Subcutaneous adipose tissue (tissue), 4 donors: Measurements from ENCODE around the gene CDCA4. TPM values are rescaled to one million over a fixed set of nuclear protein-coding genes. Genes with fewer than 3 reads are reported as not detected.

Source experiments
- total RNA-seq, 4 donors: library from RNA; depleted of rRNA; stranded (reverse); fragments of >200 nt; gene quantifications; one replicate each; pipeline ENCODE4 v1.1.0, GENCODE V29; 2016
- TF ChIP-seq, protein P1 (sequence below): fragments of 450-650 bp; IDR thresholded peaks from one replicate; pipeline ENCODE4 v1.5.1; 2016; ENCODE audit warnings: low read depth, mild to moderate bottlenecking, control low read depth, antibody characterized with exemption, moderate library complexity

Gene CDCA4
- total RNA-seq, 4 donors from 2014 or later: 4.0 to 6.6 (median 6.3) TPM

DNA sequence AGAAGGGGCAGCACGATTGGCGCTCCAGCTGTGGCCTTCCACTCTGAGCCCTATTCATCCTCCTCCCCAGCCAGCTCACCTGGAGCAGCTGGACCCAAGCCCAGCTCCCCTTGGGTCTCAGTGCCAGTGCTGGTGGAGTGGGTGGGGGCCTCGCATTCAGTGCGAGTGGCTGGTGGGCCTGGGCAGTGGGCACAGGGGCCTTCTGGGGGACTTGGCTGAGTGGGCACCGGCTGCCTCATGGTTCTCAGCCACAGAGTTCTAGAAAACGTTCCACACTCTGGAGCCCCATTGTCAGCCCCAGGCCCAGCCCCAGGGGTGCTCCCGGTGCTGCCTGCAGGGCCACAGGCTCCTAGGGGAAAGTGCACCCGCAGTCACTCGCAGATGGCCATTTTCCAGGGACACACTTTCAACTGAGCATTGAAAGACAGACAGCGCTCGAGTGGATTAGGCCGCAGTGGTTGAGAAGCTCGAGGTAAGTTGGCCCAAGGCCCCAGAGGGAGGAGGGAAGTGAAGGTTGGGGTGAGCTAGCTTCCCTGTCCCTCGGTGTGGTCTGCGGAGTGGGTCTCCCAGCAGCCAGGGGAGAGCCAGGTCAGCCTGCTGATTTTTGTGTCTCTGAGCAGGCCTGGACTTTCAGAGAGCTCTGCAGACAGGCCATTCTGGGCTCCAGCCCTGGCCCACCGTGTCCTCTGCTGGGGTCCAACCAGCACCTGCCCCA lies 31.5 kb downstream of the CDCA4 start:
- TF ChIP-seq, protein P1, sequence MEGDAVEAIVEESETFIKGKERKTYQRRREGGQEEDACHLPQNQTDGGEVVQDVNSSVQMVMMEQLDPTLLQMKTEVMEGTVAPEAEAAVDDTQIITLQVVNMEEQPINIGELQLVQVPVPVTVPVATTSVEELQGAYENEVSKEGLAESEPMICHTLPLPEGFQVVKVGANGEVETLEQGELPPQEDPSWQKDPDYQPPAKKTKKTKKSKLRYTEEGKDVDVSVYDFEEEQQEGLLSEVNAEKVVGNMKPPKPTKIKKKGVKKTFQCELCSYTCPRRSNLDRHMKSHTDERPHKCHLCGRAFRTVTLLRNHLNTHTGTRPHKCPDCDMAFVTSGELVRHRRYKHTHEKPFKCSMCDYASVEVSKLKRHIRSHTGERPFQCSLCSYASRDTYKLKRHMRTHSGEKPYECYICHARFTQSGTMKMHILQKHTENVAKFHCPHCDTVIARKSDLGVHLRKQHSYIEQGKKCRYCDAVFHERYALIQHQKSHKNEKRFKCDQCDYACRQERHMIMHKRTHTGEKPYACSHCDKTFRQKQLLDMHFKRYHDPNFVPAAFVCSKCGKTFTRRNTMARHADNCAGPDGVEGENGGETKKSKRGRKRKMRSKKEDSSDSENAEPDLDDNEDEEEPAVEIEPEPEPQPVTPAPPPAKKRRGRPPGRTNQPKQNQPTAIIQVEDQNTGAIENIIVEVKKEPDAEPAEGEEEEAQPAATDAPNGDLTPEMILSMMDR: no peak

DNA sequence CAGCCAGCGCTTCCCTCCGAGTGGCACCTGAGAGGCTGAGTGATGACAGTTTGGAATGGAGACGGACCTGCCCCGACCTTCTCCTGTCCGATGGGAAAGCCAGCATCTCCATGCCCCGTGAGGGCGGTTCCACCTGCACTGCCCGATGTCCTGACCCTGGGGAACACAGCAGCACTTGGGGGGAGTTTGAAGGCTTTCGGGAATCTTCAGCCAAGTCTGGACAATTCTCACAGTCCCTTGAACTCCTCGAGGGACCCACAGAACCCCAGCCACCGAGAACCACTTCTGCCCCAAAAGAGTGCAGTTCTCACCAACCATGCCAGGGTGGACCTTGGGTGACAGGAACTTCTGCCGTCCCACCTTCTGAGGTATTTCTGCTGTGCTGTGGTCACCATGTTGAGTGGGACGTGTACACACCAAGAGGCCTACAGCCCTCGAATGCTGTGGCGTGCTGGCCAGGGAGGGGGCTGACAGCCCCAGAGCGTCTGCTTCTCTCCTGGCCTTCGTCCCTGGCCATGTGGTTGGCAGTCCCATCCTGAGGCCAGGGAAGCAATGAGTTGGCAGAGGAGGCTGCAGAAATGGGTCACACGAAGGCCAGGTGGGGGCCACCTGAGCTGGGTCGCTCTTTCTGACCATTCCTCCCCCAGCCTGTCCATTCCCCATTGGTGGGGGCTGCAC lies 34.3 kb downstream of the CDCA4 start:
- TF ChIP-seq, protein P1: no peak

DNA sequence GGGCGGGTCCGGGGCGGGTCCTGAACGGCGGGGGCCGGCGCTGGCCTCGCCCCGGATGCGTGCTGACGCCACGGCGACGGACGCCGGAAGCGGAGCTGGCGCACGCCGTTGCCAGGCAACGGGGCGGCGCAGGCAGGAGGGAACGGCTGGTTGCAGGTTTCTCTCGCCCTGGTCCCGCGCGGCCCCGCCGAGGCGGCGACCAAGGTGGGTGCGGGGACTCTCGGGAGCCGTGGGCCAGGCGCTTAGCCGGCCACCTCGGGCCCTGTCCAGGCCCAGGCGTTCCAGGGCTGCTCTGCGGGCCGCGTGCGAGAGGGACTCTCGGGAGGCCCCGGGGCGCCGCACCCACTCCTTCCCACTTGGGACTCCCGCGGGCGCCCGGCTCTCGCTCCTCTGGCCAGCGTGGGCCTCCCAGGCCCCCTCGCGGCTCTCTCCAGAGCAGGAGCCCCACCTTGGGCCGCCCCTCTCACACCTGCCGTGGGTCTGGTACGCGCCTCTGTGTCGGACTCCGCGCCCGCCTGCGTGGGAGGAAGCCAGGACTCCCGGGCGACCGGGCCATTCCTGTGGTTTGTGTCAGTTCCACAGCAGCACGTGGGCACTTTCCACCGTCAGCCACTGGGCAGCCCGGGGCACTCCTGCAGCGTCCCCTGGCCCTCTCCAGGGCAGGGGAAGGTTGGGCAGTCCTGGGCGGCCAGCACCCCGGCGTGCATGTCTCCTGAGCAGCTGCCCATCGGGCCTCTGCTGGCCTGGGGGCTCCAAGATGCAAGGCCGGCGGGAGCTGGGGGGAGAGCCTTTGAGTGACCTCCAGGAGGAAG lies 35.0 kb downstream of the CDCA4 start, which contains the start of gene CLBA1:
Gene CLBA1, plus strand, starts transcription at position 114 of the 812 bp plus-strand sequence. Its CDS starts 644 bp downstream, at position 758.
- TF ChIP-seq, protein P1: no peak

DNA sequence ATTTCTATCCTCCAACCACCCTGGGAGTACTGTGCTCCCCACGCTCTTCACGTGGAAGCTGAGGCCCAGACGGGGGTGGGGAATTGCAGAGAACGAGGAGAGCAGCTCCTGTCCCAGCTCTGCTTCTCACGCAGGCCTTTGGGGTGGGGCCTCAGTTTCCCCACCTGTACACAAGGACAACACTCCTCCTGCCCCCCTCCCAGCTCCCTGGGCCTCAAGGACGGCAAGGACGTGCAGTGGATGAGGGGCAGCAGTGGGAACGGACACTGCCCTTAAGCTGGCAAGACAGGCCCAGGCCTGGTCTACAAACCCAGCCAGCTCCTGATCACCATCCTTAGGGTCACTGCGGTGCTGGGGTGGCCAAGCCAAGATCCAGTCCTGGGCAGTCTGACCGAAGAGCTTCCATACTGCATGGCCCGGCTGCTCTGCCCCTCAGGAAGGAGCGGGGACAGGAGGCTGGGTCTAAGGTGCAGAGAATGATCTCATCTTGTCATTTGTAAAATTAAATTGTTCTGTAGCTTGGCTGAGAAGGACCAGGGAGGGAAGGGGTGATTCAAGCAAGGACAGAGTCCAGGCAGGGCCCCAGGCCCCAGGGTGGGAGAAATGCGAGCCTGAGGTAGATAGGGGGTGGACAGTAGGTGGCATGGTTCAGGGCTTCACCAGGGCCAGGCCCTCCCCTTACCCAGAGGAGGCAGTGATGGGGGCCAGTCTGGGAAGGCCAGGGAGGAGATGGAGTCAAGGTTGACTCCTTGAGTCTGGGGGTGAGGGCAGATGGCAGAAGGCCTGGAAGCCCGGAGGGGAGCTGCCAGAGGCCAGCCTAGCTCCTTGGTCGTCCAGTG lies 36.6 kb downstream of the CDCA4 start:
- TF ChIP-seq, protein P1: no peak

DNA sequence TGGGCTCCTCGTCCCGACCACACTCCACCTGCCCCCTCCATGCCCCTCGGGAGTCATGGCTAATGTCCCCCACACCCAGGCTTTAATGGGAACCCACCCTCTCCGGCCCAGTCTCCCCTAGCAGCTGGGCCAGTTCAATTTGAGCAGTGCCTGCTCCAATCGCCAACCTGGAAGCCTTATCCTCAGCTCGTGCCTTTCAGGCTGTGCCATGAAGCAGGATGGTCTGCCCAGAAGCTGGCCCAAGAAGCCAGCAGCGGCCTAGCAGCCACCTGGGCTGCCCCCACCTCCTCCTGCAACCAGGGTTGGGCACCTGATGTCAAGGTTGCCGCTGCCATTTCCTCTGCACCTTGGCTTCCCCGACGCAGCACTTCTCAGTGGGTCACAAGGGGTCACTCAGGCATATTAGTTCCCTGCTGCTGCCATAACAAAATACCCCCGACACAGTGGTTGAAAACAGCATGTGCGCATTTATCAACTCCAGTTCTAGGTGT lies 37.6 kb downstream of the CDCA4 start:
- TF ChIP-seq, protein P1: no peak

DNA sequence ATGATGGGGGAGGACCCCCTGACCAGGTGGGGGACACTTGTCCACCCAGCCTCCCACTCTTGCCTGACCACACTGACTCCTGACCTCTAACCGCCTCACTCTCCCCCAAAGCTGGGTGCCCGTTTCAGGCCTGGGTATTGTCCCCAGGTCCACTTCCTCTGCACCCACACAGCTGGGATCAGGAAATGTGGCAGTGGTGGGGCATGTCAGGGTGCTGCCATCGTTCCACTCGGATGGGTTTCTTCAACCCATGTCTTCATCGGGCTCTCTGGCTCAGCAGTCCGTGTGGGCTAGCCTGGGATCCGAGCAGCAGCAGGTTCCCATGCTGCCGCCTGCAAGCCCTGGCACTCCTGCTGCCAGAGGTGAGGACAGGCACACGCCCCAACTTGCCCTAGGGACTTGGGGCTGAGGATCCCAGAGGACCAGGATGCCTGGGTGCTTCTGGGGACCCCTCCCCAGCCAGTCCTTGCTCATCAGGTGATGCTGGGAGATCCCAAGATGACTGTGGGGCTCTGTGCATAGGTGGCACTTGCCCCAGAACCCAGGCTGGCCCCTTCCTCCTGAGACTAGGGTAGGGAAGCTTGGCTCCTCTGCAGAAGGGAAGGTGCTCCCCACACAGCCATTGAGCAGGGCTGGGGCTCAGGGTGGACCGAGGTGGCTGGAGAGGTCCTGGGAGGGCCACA lies 38.2 kb downstream of the CDCA4 start:
- TF ChIP-seq, protein P1: no peak
